Transverse colon (tissue), 4 donors: Measurements from ENCODE around the gene FRZB. TPM values are rescaled to one million over a fixed set of nuclear protein-coding genes. Genes with fewer than 3 reads are reported as not detected.

ENCODE experiments used
- DNase-seq: peaks from one replicate; pipeline ENCODE4 v3.0.0-alpha.2; 2019
- H3K27ac ChIP-seq, 4 donors: fragments of 200-600 bp; sonication (generic); 2 replicates each; pipeline ENCODE4 v1.5.1; 2016 to 2018; ENCODE audit warnings: inconsistent platforms in 4 of 4
- H3K27me3 ChIP-seq: fragments of 200-600 bp; sonication (generic); 2 replicates; pipeline ENCODE4 v1.5.1; 2017; ENCODE audit warnings: inconsistent platforms
- H3K36me3 ChIP-seq, 4 donors: fragments of 200-600 bp; sonication (generic); 2 replicates each; pipeline ENCODE4 v1.5.1; 2017 to 2019; ENCODE audit warnings: inconsistent platforms in 4 of 4
- H3K4me1 ChIP-seq, 4 donors: fragments of 200-600 bp; sonication (generic); 2 replicates each; pipeline ENCODE4 v1.5.1; 2017 to 2020; ENCODE audit warnings: inconsistent platforms in 4 of 4
- H3K4me3 ChIP-seq, 4 donors: fragments of 200-600 bp; sonication (generic); 1 replicate in 1 of 4; 2 replicates in 3 of 4; pipeline versions ENCODE4 v1.5.1 to v1.6.1; 2017 to 2019; ENCODE audit warnings: inconsistent platforms in 4 of 4
- H3K9me3 ChIP-seq, 2 donors: fragments of 200-600 bp; sonication (generic); 2 replicates each; pipeline ENCODE4 v1.5.1; 2017 to 2019; ENCODE audit warnings: inconsistent platforms in 2 of 2
- EP300 ChIP-seq: sonication (generic); formaldehyde crosslinking; IDR thresholded peaks from one replicate; pipeline ENCODE4 v1.6.1; 2017; ENCODE audit warnings: antibody characterized with exemption, low read depth
- POLR2A ChIP-seq: fragments of 450-650 bp; IDR thresholded peaks from one replicate; pipeline ENCODE4 v1.6.1; 2016; ENCODE audit warnings: antibody characterized with exemption, mild to moderate bottlenecking, moderate library complexity
- POLR2AphosphoS5 ChIP-seq, 3 donors: sonication (generic); formaldehyde crosslinking; IDR thresholded peaks; one replicate each; pipeline ENCODE4 v1.6.1; 2016; ENCODE audit warnings: antibody characterized with exemption in 3 of 3
- WGBS, 2 donors: methylation state at CpG; one replicate each; pipeline ENCODE4 v1.1.5; 2018; ENCODE audit warnings: low coverage in 1 of 2; 5-methylcytosine and 5-hydroxymethylcytosine counted together
- in situ Hi-C, 4 donors: fragments of 200-750 bp; cut with MboI; loops; one replicate each; pipeline versions ENCODE4 v1.15.0 to v1.15.1; 2017; ENCODE audit warnings: low sequenced_read_pairs in 3 of 4, low pct_ligation_motif_present in 1 of 4, low pct_unique_long_range_greater_than_20kb in 1 of 4
- intact Hi-C: fragments of 100-400 bp; cut with DNase I; formaldehyde crosslinking; loops from one replicate; pipeline ENCODE4 v1.15.1; 2023; ENCODE audit warnings: low total_unique reads
- total RNA-seq, 4 donors: library from RNA; depleted of rRNA; stranded (reverse); fragments of >200 nt; gene quantifications; one replicate each; pipeline ENCODE4 v1.1.0, GENCODE V29; 2016
- TF ChIP-seq, protein P1 (sequence below), 5 experiments: fragments of 200-600 bp in 3 of 5; fragments of 450-650 bp in 2 of 5; sonication (generic) in 3 of 5; IDR thresholded peaks; 1 replicate in 2 of 5; 2 replicates in 3 of 5; pipeline ENCODE4 v1.5.1; 2016 to 2017; ENCODE audit warnings: antibody characterized with exemption in 5 of 5, inconsistent platforms in 3 of 5, mild to moderate bottlenecking in 2 of 5, moderate library complexity in 1 of 5

FRZB gene
- total RNA-seq, 4 donors from 2014 or later, result 0.37 to 11.9 (median 2.9) TPM

DNA sequence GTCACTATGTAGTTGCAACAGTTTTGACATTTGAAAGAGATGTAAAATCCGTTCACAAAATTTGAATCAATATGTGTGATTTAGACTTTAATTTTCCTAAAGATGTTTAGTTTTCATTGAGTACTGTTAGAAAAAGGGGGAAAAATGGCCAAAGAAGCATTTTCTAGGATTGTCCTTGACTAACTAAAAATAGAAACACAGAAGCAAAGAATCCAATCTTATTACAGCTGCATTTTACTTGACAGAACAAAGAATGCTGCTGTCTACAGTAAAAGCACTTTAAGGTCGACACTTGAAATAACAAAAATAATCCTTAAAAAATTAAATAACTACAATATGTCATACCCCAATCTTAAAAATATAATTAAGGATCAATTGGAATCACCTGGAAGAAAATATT lies 48.9 kb downstream of the FRZB start:
- H3K4me1 ChIP-seq, result peaks cover 0 to 3% (median 0%) of the 10 kb centered on the region in 4 donors
- H3K9me3 ChIP-seq, result no peaks in the 10 kb centered on the region
- H3K27me3 ChIP-seq, result no peaks in the 10 kb centered on the region
- H3K4me3 ChIP-seq, result no peak overlapping the region
- H3K27ac ChIP-seq, result no peak overlapping the region
- intact Hi-C loops (no loop called here), in situ Hi-C loops (no loop called here)
- no peaks in the 10 kb centered on the region for H3K36me3 ChIP-seq
- WGBS, 2 donors, result 51 to 56% methylated on average over 2 of the region's 2 CpGs
- DNase-seq, result no peak
- TF ChIP-seq, protein P1, sequence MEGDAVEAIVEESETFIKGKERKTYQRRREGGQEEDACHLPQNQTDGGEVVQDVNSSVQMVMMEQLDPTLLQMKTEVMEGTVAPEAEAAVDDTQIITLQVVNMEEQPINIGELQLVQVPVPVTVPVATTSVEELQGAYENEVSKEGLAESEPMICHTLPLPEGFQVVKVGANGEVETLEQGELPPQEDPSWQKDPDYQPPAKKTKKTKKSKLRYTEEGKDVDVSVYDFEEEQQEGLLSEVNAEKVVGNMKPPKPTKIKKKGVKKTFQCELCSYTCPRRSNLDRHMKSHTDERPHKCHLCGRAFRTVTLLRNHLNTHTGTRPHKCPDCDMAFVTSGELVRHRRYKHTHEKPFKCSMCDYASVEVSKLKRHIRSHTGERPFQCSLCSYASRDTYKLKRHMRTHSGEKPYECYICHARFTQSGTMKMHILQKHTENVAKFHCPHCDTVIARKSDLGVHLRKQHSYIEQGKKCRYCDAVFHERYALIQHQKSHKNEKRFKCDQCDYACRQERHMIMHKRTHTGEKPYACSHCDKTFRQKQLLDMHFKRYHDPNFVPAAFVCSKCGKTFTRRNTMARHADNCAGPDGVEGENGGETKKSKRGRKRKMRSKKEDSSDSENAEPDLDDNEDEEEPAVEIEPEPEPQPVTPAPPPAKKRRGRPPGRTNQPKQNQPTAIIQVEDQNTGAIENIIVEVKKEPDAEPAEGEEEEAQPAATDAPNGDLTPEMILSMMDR (IDR thresholded peaks at IDR 0.05), result no peak
- TF ChIP-seq POLR2A, result no peak
- TF ChIP-seq POLR2AphosphoS5 (IDR thresholded peaks at IDR 0.05), result no peak
- TF ChIP-seq EP300, result no peak

DNA sequence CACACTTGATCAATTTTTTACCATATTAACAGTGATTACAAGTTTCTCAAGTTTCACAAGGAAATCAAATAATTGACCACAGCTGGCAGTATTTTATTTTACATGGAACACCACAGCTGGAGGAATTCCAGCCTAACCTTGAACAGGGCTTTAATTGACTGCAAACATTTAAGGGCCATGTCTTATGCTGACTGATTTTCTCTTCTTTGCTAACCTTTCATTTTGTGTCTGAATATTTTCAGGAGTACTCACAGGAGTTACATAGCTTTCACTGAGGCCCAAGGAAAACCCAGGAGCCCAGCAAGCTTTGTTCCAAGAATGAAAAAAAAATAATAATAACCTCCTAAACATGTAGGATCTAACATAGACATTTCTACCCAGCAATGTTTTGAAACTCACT lies 49.6 kb downstream of the FRZB start:
- intact Hi-C loops (no loop called here), in situ Hi-C loops (no loop called here)
- Histone ChIP-seq H3K9me3 (no peaks in the 10 kb centered on the region), H3K36me3 (no peaks in the 10 kb centered on the region), H3K4me3 (no peak overlapping the region), H3K27ac (no peak overlapping the region), H3K27me3 (no peaks in the 10 kb centered on the region), H3K4me1 (peaks cover 0 to 3% (median 0%) of the 10 kb centered on the region in 4 donors)
- TF ChIP-seq, protein P1 (IDR thresholded peaks at IDR 0.05), result no peak
- no peak for TF ChIP-seq POLR2AphosphoS5 (IDR thresholded peaks at IDR 0.05)
- TF ChIP-seq EP300, result no peak
- no peak for DNase-seq

DNA sequence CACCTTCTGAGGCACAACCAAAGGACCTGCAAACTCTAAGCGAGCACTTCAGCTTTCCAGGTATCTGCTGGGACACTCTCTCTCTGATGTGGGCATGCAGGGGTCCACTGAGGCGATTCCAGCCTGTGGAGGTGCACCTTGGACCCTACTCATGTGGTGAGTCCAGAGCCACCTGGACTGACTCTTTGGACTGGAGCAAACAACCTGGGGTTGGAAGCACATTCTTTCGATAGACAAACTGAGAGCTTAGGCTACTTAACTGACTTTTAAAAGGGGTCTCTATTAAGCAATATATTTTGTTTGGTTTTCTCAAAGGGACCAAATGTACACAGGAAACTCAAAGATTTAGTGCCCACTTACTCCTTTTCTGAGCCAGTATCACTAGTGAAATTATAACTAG lies 51.6 kb downstream of the FRZB start:
- Histone ChIP-seq H3K9me3 (no peaks in the 10 kb centered on the region), H3K27ac (no peak overlapping the region), H3K4me1 (peaks cover 0 to 3% (median 0%) of the 10 kb centered on the region in 4 donors), H3K27me3 (no peaks in the 10 kb centered on the region), H3K36me3 (no peaks in the 10 kb centered on the region), H3K4me3 (no peak overlapping the region)
- TF ChIP-seq, protein P1 (IDR thresholded peaks at IDR 0.05), result no peak
- TF ChIP-seq POLR2AphosphoS5 (IDR thresholded peaks at IDR 0.05) (no peak), POLR2A (no peak), EP300 (no peak)
- in situ Hi-C loops, result no loop called here
- 81 to 100% methylated on average over 1 to 3 of the region's 3 CpGs for WGBS, 2 donors
- no peak for DNase-seq
- intact Hi-C loops, result no loop called here

DNA sequence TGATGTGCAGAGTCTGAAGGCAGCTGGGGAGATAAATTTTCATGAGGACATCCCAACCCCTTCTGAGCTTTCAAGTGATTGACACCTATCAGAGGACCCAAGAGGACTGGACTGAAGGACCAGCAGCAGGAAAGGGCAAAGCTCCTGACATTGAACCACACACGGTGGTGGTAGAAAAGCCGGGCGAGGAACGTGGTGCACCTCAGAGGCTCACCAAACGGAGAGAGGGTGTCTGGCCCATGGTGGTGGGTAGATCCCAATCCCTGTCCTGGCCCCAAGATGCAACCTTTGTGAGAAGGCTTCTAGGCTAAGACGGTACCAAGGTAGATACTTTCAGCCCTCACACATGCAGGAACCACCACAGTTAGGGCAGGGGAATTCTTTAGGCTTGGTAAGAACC lies 52.1 kb downstream of the FRZB start:
- intact Hi-C loops (no loop called here), in situ Hi-C loops (no loop called here)
- Histone ChIP-seq H3K36me3 (no peaks in the 10 kb centered on the region), H3K9me3 (no peaks in the 10 kb centered on the region), H3K4me1 (peaks cover 0 to 3% (median 0%) of the 10 kb centered on the region in 4 donors), H3K4me3 (no peak overlapping the region), H3K27ac (no peak overlapping the region), H3K27me3 (no peaks in the 10 kb centered on the region)
- 86 to 100% methylated on average over 1 to 6 of the region's 6 CpGs for WGBS, 2 donors
- DNase-seq, result no peak
- TF ChIP-seq POLR2A, result no peak
- no peak for TF ChIP-seq POLR2AphosphoS5 (IDR thresholded peaks at IDR 0.05)
- no peak for TF ChIP-seq EP300
- TF ChIP-seq, protein P1 (IDR thresholded peaks at IDR 0.05), result no peak
